Neural cell (in vitro differentiated cells): ENCODE measurements around the gene OR7G2. TPM values are rescaled to one million over a fixed set of nuclear protein-coding genes. Genes with fewer than 3 reads are reported as not detected.

Experiments
- H2AFZ ChIP-seq: fragments of 200-600, 300-800 bp; sonication (generic), shearing (Covaris generic); 2 replicates; pipeline ENCODE4 v1.6.0; 2014; ENCODE audit warnings: low read depth, mild to moderate bottlenecking, antibody characterized with exemption, low read length, moderate library complexity
- H3F3A ChIP-seq: fragments of 200-600 bp; shearing (Covaris generic); 2 replicates; pipeline ENCODE4 v1.6.1; 2016; ENCODE audit warnings: mild to moderate bottlenecking, moderate library complexity, mixed read lengths, antibody characterized with exemption, low read length; ENCODE audit not compliant: insufficient read depth, poor library complexity, severe bottlenecking
- H3K27ac ChIP-seq: fragments of 200-600, 300-800 bp; sonication (generic), shearing (Covaris generic); 2 replicates; pipeline ENCODE4 v1.5.1; 2014; ENCODE audit warnings: mild to moderate bottlenecking, low read length, moderate library complexity
- H3K27me3 ChIP-seq: fragments of 300-800, 200-600 bp; sonication (generic), shearing (Covaris generic); 2 replicates; pipeline ENCODE4 v1.6.0; 2014; ENCODE audit warnings: mild to moderate bottlenecking, low read depth, low read length, moderate library complexity; ENCODE audit not compliant: insufficient read depth
- H3K36me3 ChIP-seq: fragments of 300-800, 200-600 bp; sonication (generic), shearing (Covaris generic); 2 replicates; pipeline ENCODE4 v1.5.1; 2014; ENCODE audit warnings: mild to moderate bottlenecking, antibody characterized with exemption, low read length, moderate library complexity; ENCODE audit not compliant: insufficient read depth
- H3K4me2 ChIP-seq: fragments of 300-800, 200-600 bp; sonication (generic), shearing (Covaris generic); 2 replicates; pipeline ENCODE4 v1.6.0; 2014; ENCODE audit warnings: mild to moderate bottlenecking, low read length
- H3K4me3 ChIP-seq: fragments of 300-800, 200-600 bp; sonication (generic), shearing (Covaris generic); 2 replicates; pipeline ENCODE4 v1.5.1; 2014; ENCODE audit warnings: mild to moderate bottlenecking, low read length, moderate library complexity
- H3K79me2 ChIP-seq: fragments of 200-600 bp; shearing (Covaris generic); replicated peaks from 2 replicates; pipeline ENCODE4 v1.6.0; 2014; ENCODE audit warnings: mild to moderate bottlenecking, low read length, moderate library complexity; ENCODE audit not compliant: insufficient read depth
- H3K9ac ChIP-seq: fragments of 300-800, 200-600 bp; sonication (generic), shearing (Covaris generic); 2 replicates; pipeline ENCODE4 v1.6.1; 2016; ENCODE audit warnings: mild to moderate bottlenecking, low read length, mixed read lengths
- H3K9me2 ChIP-seq: fragments of 200-600 bp; shearing (Covaris generic); 2 replicates; pipeline ENCODE4 v1.6.1; 2016; ENCODE audit warnings: mild to moderate bottlenecking, low read length, mixed read lengths; ENCODE audit not compliant: insufficient read depth
- H3K9me3 ChIP-seq: fragments of 200-600, 300-800 bp; sonication (generic), shearing (Covaris generic); 2 replicates; pipeline ENCODE4 v1.6.1; 2016; ENCODE audit warnings: mild to moderate bottlenecking, mixed run types, low read length, moderate library complexity, mixed read lengths
- H4K20me1 ChIP-seq: fragments of 200-600 bp; shearing (Covaris generic); 2 replicates; pipeline ENCODE4 v1.6.1; 2016; ENCODE audit warnings: mild to moderate bottlenecking, mixed run types; ENCODE audit not compliant: insufficient read depth
- CTCF ChIP-seq: fragments of 450-650 bp; IDR thresholded peaks from 2 replicates; pipeline ENCODE4 v1.5.1; 2014; ENCODE audit warnings: antibody characterized with exemption, mild to moderate bottlenecking, moderate library complexity; ENCODE audit not compliant: poor library complexity, severe bottlenecking
- EP300 ChIP-seq: fragments of 450-650 bp; conservative IDR thresholded peaks from 2 replicates; pipeline ENCODE4 v1.6.1; 2014; ENCODE audit warnings: antibody characterized with exemption, mild to moderate bottlenecking, moderate library complexity; ENCODE audit not compliant: poor library complexity, severe bottlenecking
- EZH2 ChIP-seq: fragments of 200-600, 300-800 bp; shearing (Covaris generic), sonication (generic); IDR thresholded peaks from 2 replicates; pipeline ENCODE4 v1.6.1; 2014; ENCODE audit warnings: antibody characterized with exemption, low read length, borderline replicate concordance, mild to moderate bottlenecking; ENCODE audit not compliant: insufficient read depth, poor library complexity, severe bottlenecking
- MXI1 ChIP-seq: fragments of 450-650 bp; conservative IDR thresholded peaks from 2 replicates; pipeline ENCODE4 v1.6.1; 2014; ENCODE audit warnings: antibody characterized with exemption, mild to moderate bottlenecking; ENCODE audit not compliant: poor library complexity, severe bottlenecking
- POLR2AphosphoS5 ChIP-seq: IDR thresholded peaks from 2 replicates; pipeline ENCODE4 v1.6.1; 2012
- RAD21 ChIP-seq: fragments of 450-650 bp; conservative IDR thresholded peaks from 2 replicates; pipeline ENCODE4 v1.6.1; 2014; ENCODE audit warnings: antibody characterized with exemption, mild to moderate bottlenecking, moderate library complexity
- REST ChIP-seq: IDR thresholded peaks from 2 replicates; pipeline ENCODE4 v1.6.1; 2012; ENCODE audit warnings: borderline replicate concordance
- SMC3 ChIP-seq: fragments of 450-650 bp; conservative IDR thresholded peaks from 2 replicates; pipeline ENCODE4 v1.6.1; 2014; ENCODE audit warnings: antibody characterized with exemption, mild to moderate bottlenecking, moderate library complexity; ENCODE audit not compliant: poor library complexity
- TAF1 ChIP-seq: IDR thresholded peaks from 2 replicates; pipeline ENCODE4 v1.6.1; 2012; ENCODE audit warnings: low read depth
- polyA plus RNA-seq: library from polyadenylated mRNA; depleted of rRNA; stranded (reverse); fragments of >200 nt; gene quantifications from 2 replicates; pipeline ENCODE4 v1.2.3, GENCODE V29; 2014

The OR7G2 gene
- polyA plus RNA-seq, 1 donor from 2014 or later = not detected

GRCh38 chr19:9116547-9116946 is 9.3 kb upstream of the OR7G2 start:
- Histone ChIP-seq H3K9ac (no peak overlapping the region), H3K4me3 (no peak overlapping the region), H3K27me3 (no peaks in the 10 kb centered on the region), H3F3A (no peaks in the 10 kb centered on the region), H3K9me2 (no peaks in the 10 kb centered on the region), H2AFZ (no peak overlapping the region), H3K4me2 (no peak overlapping the region), H4K20me1 (no peaks in the 10 kb centered on the region), H3K27ac (no peak overlapping the region), H3K9me3 (no peaks in the 10 kb centered on the region), H3K79me2 (no peaks in the 10 kb centered on the region), H3K36me3 (no peaks in the 10 kb centered on the region)
- TF ChIP-seq MXI1 (no peak), POLR2AphosphoS5 (no peak), RAD21 (no peak), TAF1 (no peak), CTCF (no peak), SMC3 (no peak), REST (no peak), EP300 (no peak), EZH2 (no peak)

- H3K4me2 ChIP-seq = no peak within 1 kb of the TSS
- no peaks in the 10 kb centered on the region for H3K36me3 ChIP-seq
- H2AFZ ChIP-seq = no peak within 1 kb of the TSS
- H3K9me2 ChIP-seq = no peaks in the 10 kb centered on the region
- no peaks in the 10 kb centered on the region for H3K79me2 ChIP-seq
- H4K20me1 ChIP-seq = no peaks in the 10 kb centered on the region
- TF ChIP-seq EP300 = no peak
- no peak for TF ChIP-seq SMC3
- no peak for TF ChIP-seq TAF1
- no peak for TF ChIP-seq CTCF
- TF ChIP-seq RAD21 = no peak
- no peak for TF ChIP-seq MXI1
- TF ChIP-seq POLR2AphosphoS5 = no peak
- TF ChIP-seq EZH2 = no peak
- H3K9me3 ChIP-seq = no peaks in the 10 kb centered on the region
- no peaks in the 10 kb centered on the region for H3K27me3 ChIP-seq
- no peak within 1 kb of the TSS for H3K9ac ChIP-seq
- no peaks in the 10 kb centered on the region for H3F3A ChIP-seq
- no peak within 1 kb of the TSS for H3K4me3 ChIP-seq
- no peak within 1 kb of the TSS for H3K27ac ChIP-seq
Observed at GRCh38 chr19:9115307-9115813, 8.1 kb upstream of the OR7G2 start, which contains the start of gene OR7G1. TSS of gene OR7G1 (minus strand) at chr19:9115763. CDS start at chr19:9115763, 0 bp downstream.
